Uterus (tissue), 4 donors: Measurements from ENCODE around the gene PAWR. TPM values are rescaled to one million over a fixed set of nuclear protein-coding genes. Genes with fewer than 3 reads are reported as not detected.

Experiments used
- DNase-seq, 2 donors: peaks; one replicate each; pipeline ENCODE4 v3.0.0-alpha.2; 2019 to 2020
- H3K27ac ChIP-seq, 2 donors: fragments of 200-600 bp; sonication (generic); 1 replicate in 1 of 2; 2 replicates in 1 of 2; pipeline ENCODE4 v1.5.1; 2016 to 2018
- H3K27me3 ChIP-seq, 2 donors: fragments of 200-600 bp; sonication (generic); one replicate each; pipeline ENCODE4 v1.5.1; 2018 to 2019; ENCODE audit warnings: control low read depth in 1 of 2
- H3K36me3 ChIP-seq, 2 donors: fragments of 200-600 bp; sonication (generic); one replicate each; pipeline ENCODE4 v1.5.1; 2019; ENCODE audit warnings: control low read depth in 1 of 2
- H3K4me1 ChIP-seq, 2 donors: fragments of 200-600 bp; sonication (generic); one replicate each; pipeline ENCODE4 v1.5.1; 2018 to 2019; ENCODE audit warnings: control low read depth in 1 of 2
- H3K4me3 ChIP-seq, 2 donors: fragments of 200-600 bp; sonication (generic); 1 replicate in 1 of 2; 2 replicates in 1 of 2; pipeline ENCODE4 v1.5.1; 2018 to 2019; ENCODE audit warnings: mild to moderate bottlenecking in 1 of 2
- H3K9me3 ChIP-seq, 2 donors: fragments of 200-600 bp; sonication (generic); one replicate each; pipeline ENCODE4 v1.5.1; 2019; ENCODE audit warnings: control low read depth in 1 of 2
- CTCF ChIP-seq, 4 experiments: fragments of 200-600 bp in 2 of 4; fragments of 450-650 bp in 2 of 4; sonication (generic) in 2 of 4; IDR thresholded peaks; one replicate each; pipeline ENCODE4 v1.5.1; 2016 to 2019; ENCODE audit warnings: antibody characterized with exemption in 4 of 4, mild to moderate bottlenecking in 2 of 4, moderate library complexity in 1 of 4
- POLR2A ChIP-seq, 2 donors: fragments of 450-650 bp; IDR thresholded peaks; one replicate each; pipeline ENCODE4 v1.6.1; 2016; ENCODE audit warnings: antibody characterized with exemption in 2 of 2, mild to moderate bottlenecking in 1 of 2, moderate library complexity in 1 of 2
- intact Hi-C: fragments of 100-400 bp; cut with DNase I; formaldehyde crosslinking; loops from one replicate; pipeline ENCODE4 v1.15.1; 2023; ENCODE audit warnings: low total_unique reads
- total RNA-seq, 4 donors: library from RNA; depleted of rRNA in 3 of 4; stranded (reverse); fragments of >200 nt in 3 of 4; gene quantifications; one replicate each; pipeline versions ENCODE4 v1.1.0 to v1.2.4, GENCODE V29; 2014 to 2023
- donor health status: DM: yes; HTN: yes; CAD: no.

The PAWR gene
- total RNA-seq, 4 donors from 2014 or later, result 54.1 to 144 (median 73.1) TPM

- Histone ChIP-seq H3K36me3 (no peaks in the 10 kb centered on the region), H3K9me3 (no peaks in the 10 kb centered on the region), H3K27me3 (no peaks in the 10 kb centered on the region), H3K4me3 (peak overlapping the region; percentile 87 to 96), H3K4me1 (peaks cover 0 to 2% of the 10 kb centered on the region in 2 donors), H3K27ac (peak overlapping the region; percentile 95 to 97)
- peak in 1 of 2 donors; percentile 71 for DNase-seq
- intact Hi-C loops, result no loop called here
- TF ChIP-seq POLR2A (IDR thresholded peaks at IDR 0.05) (peak in 1 of 2 donors; percentile 31), CTCF (IDR thresholded peaks at IDR 0.05) (no peak)
Measured at GRCh38 chr12:79690142-79690637, 574 bp downstream of the PAWR start.

- Histone ChIP-seq H3K27ac (peak overlapping the region; percentile 95 to 97), H3K27me3 (no peaks in the 10 kb centered on the region), H3K36me3 (no peaks in the 10 kb centered on the region), H3K9me3 (no peaks in the 10 kb centered on the region), H3K4me1 (peaks cover 0 to 3% of the 10 kb centered on the region in 2 donors), H3K4me3 (peak overlapping the region; percentile 87 to 96)
- intact Hi-C loops, result no loop called here
- TF ChIP-seq CTCF (IDR thresholded peaks at IDR 0.05), result peak in 2 of 4 experiments; percentile 5 to 29
- TF ChIP-seq POLR2A (IDR thresholded peaks at IDR 0.05), result peak; percentile 17 to 20
- peak; percentile 40 to 57 for DNase-seq
Measured at GRCh38 chr12:79689477-79690141, 1.2 kb downstream of the PAWR start.

GRCh38 chr12:79689061-79689476 lies 1.7 kb downstream of the PAWR start:
- H3K4me1 ChIP-seq, result peaks cover 0 to 3% of the 10 kb centered on the region in 2 donors
- no peaks in the 10 kb centered on the region for H3K9me3 ChIP-seq
- DNase-seq, result no peak
- intact Hi-C loops, result no loop called here
- peak overlapping the region; percentile 95 to 97 for H3K27ac ChIP-seq
- peak overlapping the region; percentile 87 to 96 for H3K4me3 ChIP-seq
- no peaks in the 10 kb centered on the region for H3K36me3 ChIP-seq
- H3K27me3 ChIP-seq, result no peaks in the 10 kb centered on the region
- TF ChIP-seq POLR2A (IDR thresholded peaks at IDR 0.05) (no peak), CTCF (IDR thresholded peaks at IDR 0.05) (no peak)

GRCh38 chr12:79688376-79689060 lies 2.2 kb downstream of the PAWR start:
- no peak for TF ChIP-seq CTCF (IDR thresholded peaks at IDR 0.05)
- TF ChIP-seq POLR2A (IDR thresholded peaks at IDR 0.05), result no peak
- H3K4me3 ChIP-seq, result peak overlapping the region; percentile 87 to 96
- peaks cover 0 to 3% of the 10 kb centered on the region in 2 donors for H3K4me1 ChIP-seq
- H3K36me3 ChIP-seq, result no peaks in the 10 kb centered on the region
- H3K27me3 ChIP-seq, result no peaks in the 10 kb centered on the region
- H3K9me3 ChIP-seq, result no peaks in the 10 kb centered on the region
- intact Hi-C loops, result no loop called here
- peak overlapping the region; percentile 95 to 97 for H3K27ac ChIP-seq
- no peak for DNase-seq
